ENCODE results near the gene RANBP3.

RANBP3 gene

DNA sequence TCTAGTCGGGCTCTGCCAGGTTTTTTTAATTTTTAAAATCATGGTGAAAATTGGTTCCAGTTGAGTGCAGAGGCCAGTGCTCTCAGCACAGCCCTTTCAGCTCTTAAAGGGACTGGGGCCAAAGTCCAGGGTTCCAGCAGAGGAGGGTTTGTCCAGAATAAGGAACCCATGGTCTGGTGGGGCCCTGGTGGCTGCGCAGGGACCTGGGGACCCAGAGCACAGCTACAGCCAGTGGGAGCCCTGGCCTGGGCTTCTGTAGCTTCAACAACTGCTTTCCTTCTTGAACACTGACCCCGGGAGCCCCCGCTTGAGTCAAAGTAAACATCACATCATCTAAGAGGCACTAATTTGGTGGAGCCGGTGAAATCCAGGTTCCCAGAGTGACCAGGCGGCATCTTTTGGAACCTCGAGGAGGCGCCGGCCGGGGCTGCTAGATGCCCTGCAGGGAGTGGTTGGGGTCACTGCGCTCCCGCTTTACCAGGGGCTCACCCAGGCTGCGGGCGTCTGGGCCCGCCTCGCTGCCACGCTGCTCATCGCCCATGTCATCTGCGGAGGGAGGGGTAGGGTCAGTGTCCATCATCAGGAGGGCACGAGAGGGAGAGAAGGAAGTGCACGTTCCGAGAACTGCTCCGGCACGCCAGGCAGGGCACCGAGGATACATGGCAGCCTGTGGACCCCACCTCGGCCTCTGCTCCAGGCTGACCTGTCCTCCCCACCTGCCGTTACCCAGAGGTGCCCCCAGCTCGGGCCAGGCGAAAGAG lies 16.6 kb upstream of the RANBP3 start:
- Histone ChIP-seq H3K27me3 (replicated peaks; ENCODE audit: insufficient read depth, low read length) (peaks cover 72% of the 10 kb centered on the region), H3K9me2 (replicated peaks; ENCODE audit: insufficient read depth, low read length) (no peaks in the 10 kb centered on the region), H3K4me2 (ENCODE audit: low read depth, low read length) (no peak overlapping the region), H3K36me3 (replicated peaks; ENCODE audit: insufficient read depth, low read length) (no peaks in the 10 kb centered on the region), H3K4me3 (ENCODE audit: low read length) (no peak overlapping the region), H2AFZ (ENCODE audit: low read length) (no peak overlapping the region), H3K9me3 (replicated peaks; ENCODE audit: insufficient read depth, low read length) (no peaks in the 10 kb centered on the region), H3K4me1 (ENCODE audit: low read length) (peaks cover 6% of the 10 kb centered on the region), H3K27ac (ENCODE audit: low read length) (no peak overlapping the region), H3K79me2 (ENCODE audit: low read length) (no peaks in the 10 kb centered on the region), H3K9ac (ENCODE audit: low read length) (no peak overlapping the region), H3F3A (ENCODE audit: insufficient read depth, low read length) (no peaks in the 10 kb centered on the region), H4K20me1 (ENCODE audit: insufficient read depth, low read length) (no peaks in the 10 kb centered on the region)
- DNase-seq = no peak
- no peak for TF ChIP-seq EZH2phosphoT487 (IDR thresholded peaks at IDR 0.05; ENCODE audit: low read length)
- no peak for TF ChIP-seq EZH2 (optimal IDR thresholded peaks at IDR 0.05; ENCODE audit: low read depth, low read length)
- TF ChIP-seq, protein P1, sequence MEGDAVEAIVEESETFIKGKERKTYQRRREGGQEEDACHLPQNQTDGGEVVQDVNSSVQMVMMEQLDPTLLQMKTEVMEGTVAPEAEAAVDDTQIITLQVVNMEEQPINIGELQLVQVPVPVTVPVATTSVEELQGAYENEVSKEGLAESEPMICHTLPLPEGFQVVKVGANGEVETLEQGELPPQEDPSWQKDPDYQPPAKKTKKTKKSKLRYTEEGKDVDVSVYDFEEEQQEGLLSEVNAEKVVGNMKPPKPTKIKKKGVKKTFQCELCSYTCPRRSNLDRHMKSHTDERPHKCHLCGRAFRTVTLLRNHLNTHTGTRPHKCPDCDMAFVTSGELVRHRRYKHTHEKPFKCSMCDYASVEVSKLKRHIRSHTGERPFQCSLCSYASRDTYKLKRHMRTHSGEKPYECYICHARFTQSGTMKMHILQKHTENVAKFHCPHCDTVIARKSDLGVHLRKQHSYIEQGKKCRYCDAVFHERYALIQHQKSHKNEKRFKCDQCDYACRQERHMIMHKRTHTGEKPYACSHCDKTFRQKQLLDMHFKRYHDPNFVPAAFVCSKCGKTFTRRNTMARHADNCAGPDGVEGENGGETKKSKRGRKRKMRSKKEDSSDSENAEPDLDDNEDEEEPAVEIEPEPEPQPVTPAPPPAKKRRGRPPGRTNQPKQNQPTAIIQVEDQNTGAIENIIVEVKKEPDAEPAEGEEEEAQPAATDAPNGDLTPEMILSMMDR (IDR thresholded peaks at IDR 0.05; ENCODE audit: low read length) = no peak

DNA sequence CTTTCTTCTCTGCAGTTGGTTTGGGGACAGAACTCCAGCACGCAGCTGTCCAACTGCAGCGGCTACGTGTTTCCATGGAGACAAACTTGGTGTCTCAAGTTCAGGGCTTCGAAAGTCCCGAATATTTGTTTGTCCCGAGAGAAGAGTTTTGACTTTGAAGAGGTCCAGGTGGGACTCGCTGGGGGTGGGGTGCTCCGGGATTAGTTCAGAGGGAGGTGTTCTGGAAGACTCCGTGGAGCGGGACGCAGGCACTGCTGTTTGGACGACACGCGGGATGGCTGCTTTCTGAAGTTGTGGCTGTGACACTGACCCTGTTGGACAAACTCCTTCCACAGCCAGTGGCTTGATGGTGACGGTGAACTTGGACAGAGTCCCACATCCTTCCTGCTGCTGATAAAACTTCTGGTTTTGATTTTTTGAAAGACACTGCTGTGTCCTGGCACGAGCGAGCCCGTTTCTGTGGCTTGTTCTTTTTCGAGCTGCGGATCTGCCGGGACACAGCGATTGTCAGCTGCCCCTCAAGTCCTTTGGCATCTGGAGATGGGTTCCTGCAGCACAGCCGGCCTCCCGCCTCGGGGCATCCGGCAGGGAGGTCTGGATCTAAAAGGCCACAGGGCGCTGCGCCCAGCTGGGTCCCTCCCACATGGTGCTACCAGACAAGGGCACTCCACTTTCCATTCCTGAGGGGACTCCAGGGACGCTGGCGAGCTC lies 15.9 kb upstream of the RANBP3 start:
- Histone ChIP-seq H3K4me1 (ENCODE audit: low read length) (peaks cover 7% of the 10 kb centered on the region), H3K9me2 (replicated peaks; ENCODE audit: insufficient read depth, low read length) (no peaks in the 10 kb centered on the region), H3K27ac (ENCODE audit: low read length) (no peak overlapping the region), H4K20me1 (ENCODE audit: insufficient read depth, low read length) (no peaks in the 10 kb centered on the region), H3K9me3 (replicated peaks; ENCODE audit: insufficient read depth, low read length) (no peaks in the 10 kb centered on the region), H3K36me3 (replicated peaks; ENCODE audit: insufficient read depth, low read length) (no peaks in the 10 kb centered on the region), H3K79me2 (ENCODE audit: low read length) (no peaks in the 10 kb centered on the region), H3K4me2 (ENCODE audit: low read depth, low read length) (no peak overlapping the region), H3K27me3 (replicated peaks; ENCODE audit: insufficient read depth, low read length) (peaks cover 66% of the 10 kb centered on the region), H3K9ac (ENCODE audit: low read length) (no peak overlapping the region), H3F3A (ENCODE audit: insufficient read depth, low read length) (no peaks in the 10 kb centered on the region), H2AFZ (ENCODE audit: low read length) (no peak overlapping the region), H3K4me3 (ENCODE audit: low read length) (no peak overlapping the region)
- TF ChIP-seq EZH2phosphoT487 (IDR thresholded peaks at IDR 0.05; ENCODE audit: low read length) (no peak), EZH2 (optimal IDR thresholded peaks at IDR 0.05; ENCODE audit: low read depth, low read length) (no peak)
- TF ChIP-seq, protein P1 (IDR thresholded peaks at IDR 0.05; ENCODE audit: low read length) = no peak
- no peak for DNase-seq

DNA sequence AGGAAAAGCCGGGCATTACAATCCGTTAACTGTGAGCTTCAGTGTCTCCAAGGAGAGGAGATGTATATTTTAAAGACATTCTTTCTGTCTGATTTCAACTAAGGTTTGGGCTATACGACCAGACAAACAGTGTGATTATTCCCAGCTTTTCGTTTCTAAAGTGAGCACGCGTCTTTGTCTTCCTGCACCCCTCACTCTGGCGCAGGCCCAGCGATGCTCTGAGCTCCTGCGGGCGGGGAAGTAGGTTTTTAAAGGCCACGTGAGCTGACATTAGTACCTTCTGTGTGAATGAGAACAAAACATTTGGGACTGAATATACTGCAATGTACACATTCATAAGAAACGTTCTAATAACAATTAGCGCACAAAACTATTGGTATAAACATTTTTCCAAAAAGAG lies 15.3 kb upstream of the RANBP3 start:
- no peak for DNase-seq
- H3K4me1 ChIP-seq (ENCODE audit: low read length) = peaks cover 7% of the 10 kb centered on the region

More for the DNA sequence above, 15.3 kb upstream of the RANBP3 start:
- Histone ChIP-seq H4K20me1 (ENCODE audit: insufficient read depth, low read length) (no peaks in the 10 kb centered on the region), H3K9ac (ENCODE audit: low read length) (no peak overlapping the region), H3K4me3 (ENCODE audit: low read length) (no peak overlapping the region), H3K9me3 (replicated peaks; ENCODE audit: insufficient read depth, low read length) (no peaks in the 10 kb centered on the region), H3K9me2 (replicated peaks; ENCODE audit: insufficient read depth, low read length) (no peaks in the 10 kb centered on the region), H3K4me2 (ENCODE audit: low read depth, low read length) (no peak overlapping the region), H2AFZ (ENCODE audit: low read length) (no peak overlapping the region), H3K36me3 (replicated peaks; ENCODE audit: insufficient read depth, low read length) (no peaks in the 10 kb centered on the region), H3F3A (ENCODE audit: insufficient read depth, low read length) (no peaks in the 10 kb centered on the region), H3K27me3 (replicated peaks; ENCODE audit: insufficient read depth, low read length) (peaks cover 60% of the 10 kb centered on the region), H3K79me2 (ENCODE audit: low read length) (no peaks in the 10 kb centered on the region), H3K27ac (ENCODE audit: low read length) (no peak overlapping the region)
- TF ChIP-seq EZH2 (optimal IDR thresholded peaks at IDR 0.05; ENCODE audit: low read depth, low read length) = no peak
- TF ChIP-seq, protein P1 (IDR thresholded peaks at IDR 0.05; ENCODE audit: low read length) = no peak
- TF ChIP-seq EZH2phosphoT487 (IDR thresholded peaks at IDR 0.05; ENCODE audit: low read length) = no peak

Measured in MM.1S (cell line).